Thyroid gland (tissue), 4 donors: ENCODE data around the gene SAMD4A. TPM values are rescaled to one million over a fixed set of nuclear protein-coding genes. Genes with fewer than 3 reads are reported as not detected.

ENCODE experiments used
- DNase-seq, 2 donors: peaks; one replicate each; pipeline ENCODE4 v3.0.0-alpha.2; 2019
- H3K27ac ChIP-seq, 3 donors: fragments of 200-600 bp; sonication (generic); 1 replicate in 2 of 3; 2 replicates in 1 of 3; pipeline ENCODE4 v1.5.1; 2016 to 2019; ENCODE audit warnings: mild to moderate bottlenecking in 1 of 3, moderate library complexity in 1 of 3
- H3K27me3 ChIP-seq: fragments of 200-600 bp; sonication (generic); one replicate; pipeline ENCODE4 v1.5.1; 2019
- H3K36me3 ChIP-seq, 2 donors: fragments of 200-600 bp; sonication (generic); one replicate each; pipeline ENCODE4 v1.5.1; 2016 to 2019
- H3K4me1 ChIP-seq, 2 donors: fragments of 200-600 bp; sonication (generic); one replicate each; pipeline ENCODE4 v1.5.1; 2017 to 2019
- H3K4me3 ChIP-seq, 3 donors: fragments of 200-600 bp; sonication (generic); replicated peaks in 1 of 3; 1 replicate in 2 of 3; 2 replicates in 1 of 3; pipeline ENCODE4 v1.5.1; 2016; ENCODE audit warnings: mild to moderate bottlenecking in 1 of 3
- H3K9me3 ChIP-seq: fragments of 200-600 bp; sonication (generic); one replicate; pipeline ENCODE4 v1.5.1; 2017
- POLR2A ChIP-seq, 2 donors: fragments of 450-650 bp; IDR thresholded peaks; one replicate each; pipeline ENCODE4 v1.6.1; 2017; ENCODE audit warnings: antibody characterized with exemption in 2 of 2, mild to moderate bottlenecking in 2 of 2, moderate library complexity in 1 of 2
- WGBS, 2 donors: methylation state at CpG; one replicate each; pipeline ENCODE4 v1.1.5; 2017; 5-methylcytosine and 5-hydroxymethylcytosine counted together
- intact Hi-C: fragments of 100-400 bp; cut with DNase I; formaldehyde crosslinking; loops from one replicate; pipeline ENCODE4 v1.15.1; 2023
- total RNA-seq, 4 donors: library from RNA; depleted of rRNA; stranded (reverse); fragments of >200 nt; gene quantifications; one replicate each; pipeline ENCODE4 v1.2.3, GENCODE V29; 2016
- TF ChIP-seq, protein P1 (sequence below), 6 experiments: fragments of 200-600 bp in 3 of 6; fragments of 450-650 bp in 3 of 6; sonication (generic) in 3 of 6; IDR thresholded peaks; one replicate each; pipeline ENCODE4 v1.5.1; 2016 to 2019; ENCODE audit warnings: antibody characterized with exemption in 6 of 6, mild to moderate bottlenecking in 2 of 6, inconsistent platforms in 1 of 6, moderate library complexity in 1 of 6

SAMD4A gene
- total RNA-seq, 4 donors from 2014 or later: 12.6 to 32.7 (median 17.6) TPM

DNA sequence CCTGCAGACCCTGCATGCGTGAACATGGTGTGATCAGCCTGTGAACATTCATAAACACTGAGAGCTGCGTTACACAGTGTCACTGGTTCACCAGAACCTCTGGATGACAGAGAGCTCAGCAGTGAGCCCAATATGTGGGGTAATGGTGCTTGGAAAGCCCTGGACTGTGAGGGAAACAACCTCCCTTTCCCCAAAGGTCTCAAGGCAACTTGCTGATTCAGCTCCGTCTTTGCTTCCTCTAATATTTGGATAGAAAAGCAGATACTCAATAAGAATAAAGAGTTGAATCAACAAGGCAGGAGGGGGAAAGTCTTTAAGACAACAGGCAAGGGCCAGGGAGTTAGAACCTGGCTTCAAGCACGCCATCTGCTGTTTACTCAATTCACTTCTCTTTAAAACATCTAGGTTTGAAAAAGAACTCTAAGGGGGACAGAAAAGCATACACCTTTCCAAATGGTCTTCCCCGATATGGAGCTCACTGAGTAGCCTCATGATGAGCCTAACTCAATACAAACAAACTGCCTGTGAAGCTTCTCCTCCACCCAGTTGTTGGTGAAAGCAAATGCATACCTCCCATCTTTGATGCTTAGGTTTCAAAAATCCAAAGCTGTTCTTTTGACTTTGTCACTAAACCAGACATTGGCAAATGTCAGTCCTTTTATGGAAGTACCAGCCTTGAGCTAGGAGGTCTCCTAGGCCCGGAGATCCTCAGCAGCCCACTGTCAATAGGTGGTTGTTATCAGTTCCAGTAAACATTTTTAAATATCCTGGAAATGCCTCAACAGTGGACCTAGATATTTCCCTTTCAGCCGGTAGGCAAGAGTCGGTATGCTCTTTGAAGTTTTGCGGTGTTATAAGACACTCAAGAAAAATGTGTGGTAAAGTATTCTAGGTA is 76.1 kb downstream of the SAMD4A start:
- 71% methylated on average over 9 of the region's 9 CpGs for WGBS, 2 donors

DNA sequence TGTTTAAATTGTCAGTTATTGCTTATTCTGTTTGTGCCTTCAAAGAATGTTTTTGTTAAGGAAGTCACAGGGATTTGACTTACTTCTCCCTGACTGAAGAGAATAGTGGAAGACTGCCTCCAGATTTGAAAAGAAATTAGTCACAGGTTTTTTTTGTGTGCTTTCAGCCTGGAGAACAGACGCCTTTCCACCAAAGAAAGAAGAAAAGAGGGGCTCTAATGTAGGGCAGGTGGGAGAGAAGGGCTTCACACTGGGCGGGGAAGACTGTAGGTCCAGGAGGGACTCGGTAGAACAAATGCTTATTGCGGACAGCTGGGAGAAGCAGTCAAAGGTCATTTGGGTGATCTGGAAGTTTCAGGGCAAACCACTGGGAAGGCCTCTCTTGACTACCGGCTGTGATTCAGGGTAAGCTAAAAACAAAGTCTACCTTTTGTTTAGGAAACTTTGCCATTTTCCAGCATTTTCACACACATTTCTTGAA is 76.8 kb downstream of the SAMD4A start:
- WGBS, 2 donors: 92 to 94% methylated on average over 5 of the region's 5 CpGs
- Histone ChIP-seq H3K27ac (no peak overlapping the region), H3K4me3 (no peak overlapping the region), H3K36me3 (no peaks in the 10 kb centered on the region), H3K4me1 (peaks cover 6 to 17% of the 10 kb centered on the region in 2 donors), H3K9me3 (no peaks in the 10 kb centered on the region), H3K27me3 (no peaks in the 10 kb centered on the region)
- intact Hi-C loops: loop anchor here (5.0 kb wide), 1 partner anchor 134 kb away; no protein-coding TSS in a partner anchor
- TF ChIP-seq POLR2A (IDR thresholded peaks at IDR 0.05): no peak
- TF ChIP-seq, protein P1, sequence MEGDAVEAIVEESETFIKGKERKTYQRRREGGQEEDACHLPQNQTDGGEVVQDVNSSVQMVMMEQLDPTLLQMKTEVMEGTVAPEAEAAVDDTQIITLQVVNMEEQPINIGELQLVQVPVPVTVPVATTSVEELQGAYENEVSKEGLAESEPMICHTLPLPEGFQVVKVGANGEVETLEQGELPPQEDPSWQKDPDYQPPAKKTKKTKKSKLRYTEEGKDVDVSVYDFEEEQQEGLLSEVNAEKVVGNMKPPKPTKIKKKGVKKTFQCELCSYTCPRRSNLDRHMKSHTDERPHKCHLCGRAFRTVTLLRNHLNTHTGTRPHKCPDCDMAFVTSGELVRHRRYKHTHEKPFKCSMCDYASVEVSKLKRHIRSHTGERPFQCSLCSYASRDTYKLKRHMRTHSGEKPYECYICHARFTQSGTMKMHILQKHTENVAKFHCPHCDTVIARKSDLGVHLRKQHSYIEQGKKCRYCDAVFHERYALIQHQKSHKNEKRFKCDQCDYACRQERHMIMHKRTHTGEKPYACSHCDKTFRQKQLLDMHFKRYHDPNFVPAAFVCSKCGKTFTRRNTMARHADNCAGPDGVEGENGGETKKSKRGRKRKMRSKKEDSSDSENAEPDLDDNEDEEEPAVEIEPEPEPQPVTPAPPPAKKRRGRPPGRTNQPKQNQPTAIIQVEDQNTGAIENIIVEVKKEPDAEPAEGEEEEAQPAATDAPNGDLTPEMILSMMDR (IDR thresholded peaks at IDR 0.05): no peak
- no peak for DNase-seq

More for the DNA sequence above, 76.1 kb downstream of the SAMD4A start:
- H3K27ac ChIP-seq: peak overlapping the region in 1 of 3 donors; percentile 40
- no peaks in the 10 kb centered on the region for H3K27me3 ChIP-seq
- DNase-seq: peak in 1 of 2 donors; percentile 30
- TF ChIP-seq, protein P1 (IDR thresholded peaks at IDR 0.05): peak in 4 of 6 experiments; percentile 26 to 37 (median 36)
- TF ChIP-seq POLR2A (IDR thresholded peaks at IDR 0.05): no peak
- H3K9me3 ChIP-seq: no peaks in the 10 kb centered on the region
- peaks cover 6 to 17% of the 10 kb centered on the region in 2 donors for H3K4me1 ChIP-seq
- no peak overlapping the region for H3K4me3 ChIP-seq
- intact Hi-C loops: loop anchor here (5.0 kb wide), 1 partner anchor 134 kb away; no protein-coding TSS in a partner anchor
- no peaks in the 10 kb centered on the region for H3K36me3 ChIP-seq

DNA sequence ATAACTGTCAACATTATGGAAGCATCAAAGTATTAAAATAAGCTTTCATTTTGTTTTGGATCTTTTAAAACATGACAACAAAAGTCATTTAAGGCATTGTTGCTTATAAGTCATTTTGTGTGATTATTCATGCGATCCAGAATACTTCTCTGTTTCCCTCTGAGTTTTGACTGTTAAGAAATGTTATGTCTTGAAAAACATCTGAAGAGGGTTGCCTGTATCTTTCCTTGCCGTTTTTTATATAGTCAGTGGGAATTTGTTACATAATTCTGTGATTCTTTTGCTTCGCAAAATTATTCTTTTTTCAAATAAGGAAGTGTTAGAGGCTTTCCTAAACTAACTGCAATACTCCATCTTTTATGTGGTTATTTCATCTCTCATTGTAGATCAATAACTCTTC is 78.7 kb downstream of the SAMD4A start:
- Histone ChIP-seq H3K27me3 (no peaks in the 10 kb centered on the region), H3K36me3 (no peaks in the 10 kb centered on the region), H3K9me3 (no peaks in the 10 kb centered on the region), H3K4me3 (no peak overlapping the region), H3K4me1 (peaks cover 19 to 29% of the 10 kb centered on the region in 2 donors), H3K27ac (peak overlapping the region in 1 of 3 donors; percentile 2)
- intact Hi-C loops: loop anchor here (5.0 kb wide), 1 partner anchor 68 kb away; no protein-coding TSS in a partner anchor
- DNase-seq: no peak
- TF ChIP-seq, protein P1 (IDR thresholded peaks at IDR 0.05): no peak
- TF ChIP-seq POLR2A (IDR thresholded peaks at IDR 0.05): no peak
- WGBS, 2 donors: 68 to 69% methylated on average over 3 of the region's 3 CpGs

DNA sequence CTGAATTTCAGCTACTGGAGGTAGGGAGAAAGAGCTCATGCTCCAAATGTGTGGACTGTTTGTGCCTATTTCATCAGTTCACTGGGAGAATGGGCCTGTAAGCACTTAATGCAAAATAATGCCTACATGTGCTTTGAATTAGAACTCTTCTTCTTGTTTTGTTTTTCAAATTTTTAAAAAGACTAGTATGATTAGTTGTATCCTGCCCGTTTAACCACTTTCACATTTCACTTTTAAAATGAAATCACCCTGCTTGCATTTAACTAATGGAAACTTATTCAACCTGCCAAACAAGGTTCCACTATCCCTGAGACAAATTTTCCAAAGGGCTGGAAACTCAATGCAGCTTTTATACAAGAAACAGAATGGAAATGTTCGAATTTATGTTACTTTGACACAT is 79.7 kb downstream of the SAMD4A start:
- WGBS, 2 donors: 69 to 75% methylated on average over 2 of the region's 2 CpGs
- peaks cover 27 to 39% of the 10 kb centered on the region in 2 donors for H3K4me1 ChIP-seq
- no peak overlapping the region for H3K4me3 ChIP-seq
- no peak for DNase-seq
- no peaks in the 10 kb centered on the region for H3K36me3 ChIP-seq
- no peaks in the 10 kb centered on the region for H3K27me3 ChIP-seq
- TF ChIP-seq POLR2A (IDR thresholded peaks at IDR 0.05): no peak
- TF ChIP-seq, protein P1 (IDR thresholded peaks at IDR 0.05): no peak
- H3K9me3 ChIP-seq: no peaks in the 10 kb centered on the region
- intact Hi-C loops: loop anchor here (5.0 kb wide), 1 partner anchor 69 kb away; no protein-coding TSS in a partner anchor
- H3K27ac ChIP-seq: peak overlapping the region in 1 of 3 donors; percentile 2
